Stimulated activated CD4-positive, alpha-beta T cell treated with anti-CD3 and anti-CD28 coated beads, Interleukin-2, amount 100 ng/mL, for 48 hours (primary cell): ENCODE measurements around the gene RASGEF1B.

Experiments used
- DNase-seq, 2 donors: peaks; one replicate each; pipeline ENCODE4 v3.0.0-alpha.2; 2020

RASGEF1B gene

DNA sequence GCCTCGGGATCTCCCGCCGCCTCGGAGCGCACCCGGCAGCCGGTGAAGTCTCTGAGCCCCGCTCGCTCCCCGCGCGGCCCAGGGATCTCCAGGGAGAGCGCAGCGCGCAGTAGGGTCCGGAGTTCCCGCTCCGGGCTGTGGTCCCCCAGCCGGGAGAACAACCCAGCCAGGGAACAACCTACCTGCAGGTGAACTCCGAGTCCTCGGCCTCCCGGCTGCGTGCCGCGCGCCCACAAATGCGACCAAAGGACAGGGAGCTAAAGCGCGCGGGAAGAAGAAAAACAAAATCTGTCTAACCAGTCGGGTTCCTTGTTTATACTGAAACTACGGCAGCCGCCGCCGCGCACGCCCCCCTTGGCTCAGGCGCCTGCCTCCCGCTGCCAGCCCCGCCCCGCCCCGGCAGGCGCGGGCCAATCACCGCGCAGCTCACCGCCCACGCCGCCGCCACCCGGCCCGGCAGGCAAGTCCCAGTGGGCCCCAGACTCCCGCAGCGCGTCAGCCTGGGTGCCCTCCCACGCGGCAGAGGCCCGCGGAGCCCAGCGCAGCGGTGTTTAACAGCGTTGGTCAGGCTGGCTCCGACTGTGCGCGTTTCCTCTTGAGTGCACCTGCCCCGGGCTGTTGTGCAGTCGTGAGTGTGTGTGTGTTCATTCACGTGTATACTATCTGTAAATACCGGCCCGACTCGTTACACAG is at the start of gene RASGEF1B:
Gene RASGEF1B, minus strand, starts transcription at position 320 of the 693 bp plus-strand sequence. CDS start 12,399 bp downstream, outside the sequence.
- peak; percentile 89 to 96 for DNase-seq

DNA sequence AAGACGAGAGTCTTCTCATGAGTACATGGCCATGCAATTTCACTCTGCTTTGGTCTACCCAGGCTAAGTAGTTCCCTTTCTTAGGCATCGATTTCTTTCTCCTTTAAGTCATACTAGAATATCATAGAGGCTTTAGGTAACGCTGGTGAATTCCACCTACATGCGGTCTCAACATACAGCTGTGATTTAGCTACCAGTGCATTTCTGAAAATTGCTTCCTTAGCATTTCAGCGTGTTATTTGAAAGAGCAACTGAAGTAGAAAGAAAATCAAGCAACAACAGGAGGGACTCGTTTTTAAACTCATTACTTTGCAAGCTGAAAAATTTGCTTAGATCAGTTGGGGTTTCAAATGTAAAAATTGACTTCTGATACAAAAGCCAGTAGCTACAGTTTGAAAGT is 48.1 kb upstream of the RASGEF1B start:
- no peak for DNase-seq

GRCh38 chr4:81519427-81519773 is 47.7 kb upstream of the RASGEF1B start:
- DNase-seq: no peak

- no peak for DNase-seq
These were observed 47.2 kb upstream of the RASGEF1B start for GRCh38 chr4:81518762-81519426.

- no peak for DNase-seq
These were observed 44.5 kb upstream of the RASGEF1B start for GRCh38 chr4:81516241-81516640.

- no peak for DNase-seq
These were observed 41.2 kb upstream of the RASGEF1B start for GRCh38 chr4:81512757-81513501.

DNA sequence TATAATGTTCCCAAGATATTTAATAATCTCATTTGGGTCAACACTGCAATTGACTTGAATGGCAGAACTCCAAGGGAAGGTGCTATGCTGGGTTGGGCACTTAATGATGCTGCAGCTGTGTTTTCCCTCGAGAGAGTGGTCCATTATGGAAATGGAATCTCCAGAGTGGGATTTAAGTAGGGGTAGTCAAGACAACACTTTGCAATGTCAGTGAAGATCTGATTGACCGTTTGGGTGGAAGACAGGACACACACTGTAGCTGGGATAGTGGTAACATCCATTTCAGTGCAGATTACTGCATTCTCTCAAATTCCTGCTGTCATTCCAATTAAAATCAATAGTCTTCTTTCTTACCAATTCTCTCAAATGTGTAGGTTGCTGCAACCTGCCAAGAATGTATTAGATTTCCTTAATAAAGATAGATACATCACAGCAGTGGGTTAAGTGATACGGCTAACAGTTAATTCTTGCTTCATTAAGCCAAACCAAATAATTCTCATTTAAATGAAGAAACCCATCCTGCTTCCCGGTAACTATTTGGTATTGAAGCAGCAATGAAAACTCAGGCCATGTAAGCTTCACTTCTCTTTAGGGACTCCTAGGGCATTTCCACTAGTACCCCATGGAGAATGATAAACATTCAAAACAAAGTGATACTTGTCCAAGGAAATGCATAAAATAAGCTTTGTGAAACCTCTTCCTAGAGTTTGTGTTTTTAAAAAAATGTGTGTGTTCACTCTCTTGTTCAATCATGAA is 40.5 kb upstream of the RASGEF1B start:
- no peak for DNase-seq

GRCh38 chr4:81510643-81511178 is 39.0 kb upstream of the RASGEF1B start:
- DNase-seq: no peak

- DNase-seq: no peak
These were observed 38.1 kb upstream of the RASGEF1B start for GRCh38 chr4:81509822-81510221.

DNA sequence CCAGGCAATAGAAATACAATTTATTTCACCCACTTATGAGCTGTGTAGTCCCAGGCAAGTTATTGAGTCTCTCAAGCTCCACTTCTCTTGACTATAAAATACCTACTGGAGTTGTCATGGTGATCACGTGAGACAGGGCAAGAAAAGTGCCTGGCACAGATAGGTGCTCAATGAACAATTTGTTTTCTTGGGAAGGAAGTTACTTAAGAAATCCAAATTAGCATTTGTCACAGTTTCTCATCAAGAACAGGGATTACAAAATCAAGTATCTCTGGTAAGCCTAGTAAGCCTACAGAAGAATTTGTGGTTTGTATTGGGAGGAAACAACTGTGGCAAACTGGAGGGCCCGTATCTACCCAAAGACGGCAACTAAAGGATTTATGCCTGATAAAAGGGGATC is 37.5 kb upstream of the RASGEF1B start:
- DNase-seq: no peak

- no peak for DNase-seq
These were observed 36.9 kb upstream of the RASGEF1B start for GRCh38 chr4:81508411-81509185.

GRCh38 chr4:81507530-81507929 is 35.8 kb upstream of the RASGEF1B start:
- no peak for DNase-seq

- DNase-seq: no peak
These were observed 35.0 kb upstream of the RASGEF1B start for GRCh38 chr4:81506731-81507130.

- no peak for DNase-seq
These were observed 34.0 kb upstream of the RASGEF1B start for GRCh38 chr4:81505726-81506125.

DNA sequence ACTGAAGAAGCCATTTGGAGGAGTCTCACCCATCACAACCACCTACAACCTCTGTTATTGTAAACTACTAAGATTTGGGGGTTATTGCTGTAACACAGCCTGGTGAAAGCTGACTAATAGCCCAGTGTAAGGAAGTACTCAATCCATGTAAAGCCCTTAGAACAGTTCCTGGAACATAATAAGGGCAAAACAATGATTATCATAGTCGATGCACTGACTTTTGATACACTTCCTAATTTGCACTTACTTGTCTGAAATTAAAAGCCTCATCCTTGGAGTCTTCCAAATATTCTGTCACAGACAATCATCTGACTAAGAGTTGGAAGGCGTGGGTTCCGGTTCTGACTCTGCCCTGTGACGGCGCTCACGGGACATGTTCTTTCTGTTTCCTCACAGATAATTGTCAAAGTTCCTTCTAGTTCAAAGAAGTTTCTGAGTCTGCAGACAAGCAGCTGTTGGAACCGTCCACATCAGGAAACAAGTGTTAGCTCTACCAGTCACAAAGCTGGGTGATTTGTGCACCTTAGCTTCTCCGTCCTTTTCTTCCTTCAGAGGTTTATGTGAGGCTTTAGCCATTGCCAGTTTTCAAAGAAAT is 33.4 kb upstream of the RASGEF1B start:
- peak; percentile 47 to 53 for DNase-seq

GRCh38 chr4:81504112-81505003 is 32.7 kb upstream of the RASGEF1B start:
- no peak for DNase-seq

GRCh38 chr4:81503586-81503985 is 31.9 kb upstream of the RASGEF1B start:
- no peak for DNase-seq

- no peak for DNase-seq
These were observed 30.9 kb upstream of the RASGEF1B start for GRCh38 chr4:81502564-81502963.

DNA sequence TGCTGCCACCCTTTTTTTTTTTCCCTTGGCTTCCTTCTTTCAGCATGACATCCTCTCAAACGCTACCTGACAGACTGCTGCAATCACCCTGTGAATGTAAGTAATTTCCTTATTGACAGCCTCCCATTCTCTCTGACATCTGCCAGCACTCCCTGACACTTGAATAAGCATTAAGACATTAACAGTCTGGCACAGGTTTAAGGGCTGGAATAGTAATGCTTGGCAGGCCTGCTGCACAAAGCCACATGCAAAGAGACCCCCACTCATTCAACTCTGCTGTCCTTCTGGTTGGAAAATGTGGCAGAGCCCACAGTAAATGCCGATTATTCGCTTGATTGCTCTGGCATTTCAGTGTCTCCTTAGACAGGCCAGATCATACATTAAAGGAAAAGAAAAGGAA is 28.1 kb upstream of the RASGEF1B start:
- no peak for DNase-seq

GRCh38 chr4:81498551-81499099 is 26.9 kb upstream of the RASGEF1B start:
- DNase-seq: no peak
